Vagina (tissue), 2 donors: ENCODE data around the gene ECHS1. TPM values are rescaled to one million over a fixed set of nuclear protein-coding genes. Genes with fewer than 3 reads are reported as not detected.
"Not testable (repeated sequence)": the region's sequence is repeated elsewhere in the genome, so short reads cannot be mapped to it uniquely, and the experiment has no call there.

ENCODE experiments used
- DNase-seq, 2 donors: peaks; one replicate each; pipeline ENCODE4 v3.0.0-alpha.2; 2017; ENCODE audit errors: extremely low spot score in 2 of 2
- H3K27ac ChIP-seq: fragments of 200-600 bp; sonication (generic); one replicate; pipeline ENCODE4 v1.5.1; 2019
- H3K27me3 ChIP-seq: fragments of 200-600 bp; sonication (generic); one replicate; pipeline ENCODE4 v1.5.1; 2019
- H3K36me3 ChIP-seq, 2 donors: fragments of 200-600 bp; sonication (generic); one replicate each; pipeline ENCODE4 v1.5.1; 2017 to 2019
- H3K4me1 ChIP-seq: fragments of 200-600 bp; sonication (generic); one replicate; pipeline ENCODE4 v1.5.1; 2019
- H3K4me3 ChIP-seq, 2 donors: fragments of 200-600 bp; sonication (generic); 1 replicate in 1 of 2; 2 replicates in 1 of 2; pipeline ENCODE4 v1.5.1; 2016 to 2019
- H3K9me3 ChIP-seq: fragments of 200-600 bp; sonication (generic); one replicate; pipeline ENCODE4 v1.5.1; 2019
- CTCF ChIP-seq, 3 experiments: fragments of 450-650 bp in 2 of 3; fragments of 200-600 bp in 1 of 3; sonication (generic) in 1 of 3; IDR thresholded peaks; one replicate each; pipeline ENCODE4 v1.5.1; 2017 to 2019; ENCODE audit warnings: antibody characterized with exemption in 3 of 3, mild to moderate bottlenecking in 2 of 3, moderate library complexity in 2 of 3
- POLR2A ChIP-seq, 2 donors: fragments of 450-650 bp; IDR thresholded peaks; one replicate each; pipeline ENCODE4 v1.6.1; 2017; ENCODE audit warnings: antibody characterized with exemption in 2 of 2, mild to moderate bottlenecking in 2 of 2, moderate library complexity in 2 of 2
- POLR2AphosphoS5 ChIP-seq, 2 donors: sonication (generic); formaldehyde crosslinking; IDR thresholded peaks; one replicate each; pipeline ENCODE4 v1.9.0; 2017; ENCODE audit warnings: antibody characterized with exemption in 2 of 2, mild to moderate bottlenecking in 2 of 2, low read depth in 1 of 2; ENCODE audit not compliant: insufficient read depth in 1 of 2
- intact Hi-C: fragments of 100-400 bp; cut with DNase I; formaldehyde crosslinking; loops from one replicate; pipeline ENCODE4 v1.15.1; 2023
- total RNA-seq: library from RNA; depleted of rRNA; stranded (reverse); fragments of >200 nt; gene quantifications from one replicate; pipeline ENCODE4 v1.2.3, GENCODE V29; 2016

ECHS1 gene
- total RNA-seq, 1 donor from 2014 or later, result 45.4 TPM

- TF ChIP-seq POLR2AphosphoS5 (IDR thresholded peaks at IDR 0.05; ENCODE audit: insufficient read depth in 1 of 2, low read depth in 1 of 2), result no peak
- no peak for TF ChIP-seq CTCF (IDR thresholded peaks at IDR 0.05)
- no peak for TF ChIP-seq POLR2A (IDR thresholded peaks at IDR 0.05)
- H3K36me3 ChIP-seq, result peaks cover 3 to 45% of the 10 kb centered on the region in 2 donors
- no peaks in the 10 kb centered on the region for H3K9me3 ChIP-seq
Measured at GRCh38 chr10:133370030-133370786, 2.9 kb downstream of the ECHS1 start.

GRCh38 chr10:133368153-133368552, 5.0 kb downstream of the ECHS1 start:
- intact Hi-C loops, result no loop called here
- DNase-seq, result no peak
- Histone ChIP-seq H3K27me3 (no peaks in the 10 kb centered on the region), H3K9me3 (no peaks in the 10 kb centered on the region), H3K27ac (no peak overlapping the region), H3K4me1 (peaks cover 14% of the 10 kb centered on the region), H3K4me3 (no peak overlapping the region), H3K36me3 (peaks cover 3 to 57% of the 10 kb centered on the region in 2 donors)
- TF ChIP-seq POLR2A (IDR thresholded peaks at IDR 0.05) (no peak), POLR2AphosphoS5 (IDR thresholded peaks at IDR 0.05; ENCODE audit: insufficient read depth in 1 of 2, low read depth in 1 of 2) (no peak), CTCF (IDR thresholded peaks at IDR 0.05) (no peak)

More at GRCh38 chr10:133370030-133370786, 2.9 kb downstream of the ECHS1 start:
- Histone ChIP-seq H3K4me1 (peaks cover 19% of the 10 kb centered on the region), H3K27ac (no peak overlapping the region), H3K27me3 (no peaks in the 10 kb centered on the region), H3K4me3 (no peak overlapping the region)
- intact Hi-C loops, result no loop called here
- DNase-seq, result no peak

- not testable (repeated sequence) for H3K4me3 ChIP-seq, DNase-seq
Measured at GRCh38 chr10:133367461-133367860, 5.7 kb downstream of the ECHS1 start.

GRCh38 chr10:133366751-133367150, 6.4 kb downstream of the ECHS1 start:
- Histone ChIP-seq H3K36me3 (peaks cover 3 to 64% of the 10 kb centered on the region in 2 donors), H3K27ac (no peak overlapping the region), H3K9me3 (no peaks in the 10 kb centered on the region), H3K27me3 (no peaks in the 10 kb centered on the region), H3K4me3 (no peak overlapping the region), H3K4me1 (peaks cover 4% of the 10 kb centered on the region)
- no peak for TF ChIP-seq CTCF (IDR thresholded peaks at IDR 0.05)
- no peak for TF ChIP-seq POLR2AphosphoS5 (IDR thresholded peaks at IDR 0.05; ENCODE audit: insufficient read depth in 1 of 2, low read depth in 1 of 2)
- no peak for TF ChIP-seq POLR2A (IDR thresholded peaks at IDR 0.05)
- intact Hi-C loops, result no loop called here
- DNase-seq, result no peak

More at GRCh38 chr10:133367461-133367860, 5.7 kb downstream of the ECHS1 start:
- H3K27ac ChIP-seq, H3K9me3 ChIP-seq, intact Hi-C loops, H3K27me3 ChIP-seq: not testable (repeated sequence)
- Histone ChIP-seq H3K4me1 (peaks cover 11% of the 10 kb centered on the region), H3K36me3 (peaks cover 3 to 63% of the 10 kb centered on the region in 2 donors)

GRCh38 chr10:133366130-133366478, 7.0 kb downstream of the ECHS1 start:
- Histone ChIP-seq H3K4me1 (no peaks in the 10 kb centered on the region), H3K27ac (no peak overlapping the region), H3K36me3 (peaks cover 3 to 64% of the 10 kb centered on the region in 2 donors), H3K9me3 (no peaks in the 10 kb centered on the region), H3K27me3 (no peaks in the 10 kb centered on the region), H3K4me3 (no peak overlapping the region)
- TF ChIP-seq CTCF (IDR thresholded peaks at IDR 0.05), result no peak
- intact Hi-C loops, result no loop called here
- DNase-seq, result no peak
